ENCODE data around the gene MYO18B. TPM values are rescaled to one million over a fixed set of nuclear protein-coding genes. Genes with fewer than 3 reads are reported as not detected.
"Not testable (repeated sequence)": the region's sequence is repeated elsewhere in the genome, so short reads cannot be mapped to it uniquely, and the experiment has no call there.

Gene MYO18B, protein sequence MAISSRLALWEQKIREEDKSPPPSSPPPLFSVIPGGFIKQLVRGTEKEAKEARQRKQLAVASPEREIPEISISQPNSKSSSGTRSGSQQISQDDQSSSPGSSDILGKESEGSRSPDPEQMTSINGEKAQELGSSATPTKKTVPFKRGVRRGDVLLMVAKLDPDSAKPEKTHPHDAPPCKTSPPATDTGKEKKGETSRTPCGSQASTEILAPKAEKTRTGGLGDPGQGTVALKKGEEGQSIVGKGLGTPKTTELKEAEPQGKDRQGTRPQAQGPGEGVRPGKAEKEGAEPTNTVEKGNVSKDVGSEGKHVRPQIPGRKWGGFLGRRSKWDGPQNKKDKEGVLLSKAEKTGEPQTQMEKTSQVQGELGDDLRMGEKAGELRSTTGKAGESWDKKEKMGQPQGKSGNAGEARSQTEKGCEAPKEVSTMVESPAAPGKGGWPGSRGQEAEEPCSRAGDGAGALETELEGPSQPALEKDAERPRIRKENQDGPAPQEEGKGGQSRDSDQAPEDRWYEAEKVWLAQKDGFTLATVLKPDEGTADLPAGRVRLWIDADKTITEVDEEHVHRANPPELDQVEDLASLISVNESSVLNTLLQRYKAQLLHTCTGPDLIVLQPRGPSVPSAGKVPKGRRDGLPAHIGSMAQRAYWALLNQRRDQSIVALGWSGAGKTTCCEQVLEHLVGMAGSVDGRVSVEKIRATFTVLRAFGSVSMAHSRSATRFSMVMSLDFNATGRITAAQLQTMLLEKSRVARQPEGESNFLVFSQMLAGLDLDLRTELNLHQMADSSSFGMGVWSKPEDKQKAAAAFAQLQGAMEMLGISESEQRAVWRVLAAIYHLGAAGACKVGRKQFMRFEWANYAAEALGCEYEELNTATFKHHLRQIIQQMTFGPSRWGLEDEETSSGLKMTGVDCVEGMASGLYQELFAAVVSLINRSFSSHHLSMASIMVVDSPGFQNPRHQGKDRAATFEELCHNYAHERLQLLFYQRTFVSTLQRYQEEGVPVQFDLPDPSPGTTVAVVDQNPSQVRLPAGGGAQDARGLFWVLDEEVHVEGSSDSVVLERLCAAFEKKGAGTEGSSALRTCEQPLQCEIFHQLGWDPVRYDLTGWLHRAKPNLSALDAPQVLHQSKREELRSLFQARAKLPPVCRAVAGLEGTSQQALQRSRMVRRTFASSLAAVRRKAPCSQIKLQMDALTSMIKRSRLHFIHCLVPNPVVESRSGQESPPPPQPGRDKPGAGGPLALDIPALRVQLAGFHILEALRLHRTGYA (N-terminal part only)
- total RNA-seq = 184 TPM

DNA sequence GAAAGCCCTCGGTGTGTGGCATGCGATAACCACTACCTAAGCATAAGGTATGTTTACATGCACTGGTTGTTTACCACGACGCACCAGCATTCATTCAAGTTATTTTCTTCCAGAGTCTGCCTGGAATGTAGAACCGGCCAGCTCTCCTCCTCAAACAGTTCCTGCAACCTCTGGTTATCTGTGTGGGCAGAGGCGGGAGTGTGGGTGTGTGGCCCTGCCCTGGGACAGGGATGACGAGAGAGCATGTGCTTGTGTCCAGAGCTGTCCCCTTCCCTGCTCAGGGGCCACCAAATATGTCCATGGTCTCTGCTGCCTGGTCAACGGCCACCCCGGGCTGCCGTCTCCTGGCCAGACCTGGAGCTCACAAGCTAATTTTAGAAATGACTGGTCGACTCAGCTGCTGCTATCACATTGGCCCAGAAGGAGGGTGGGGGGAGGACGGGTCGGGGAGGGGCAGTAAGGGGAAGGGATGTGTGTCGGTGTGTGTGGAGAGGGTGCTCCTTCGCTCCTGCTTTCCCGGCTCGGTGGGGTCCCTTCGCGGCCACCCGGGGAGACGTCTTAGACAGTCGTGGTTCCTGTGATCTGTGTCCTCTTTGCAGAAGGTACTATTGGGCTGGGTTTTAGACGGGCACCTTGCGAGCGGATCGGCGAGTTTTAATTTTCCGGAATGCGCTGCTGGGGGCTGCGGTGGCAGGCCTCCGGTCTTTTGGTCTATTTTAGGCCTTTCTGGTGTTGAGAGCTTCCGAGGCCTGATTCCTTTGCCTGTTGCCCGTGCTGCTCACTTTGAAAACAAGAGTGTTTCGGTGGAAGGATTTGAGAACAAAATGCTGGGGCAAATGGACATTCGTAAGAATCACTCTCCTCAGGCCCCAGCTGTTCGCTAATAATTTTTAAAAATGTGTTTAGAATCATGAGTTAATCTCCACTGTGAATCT is at the start of gene MYO18B:
TSS of gene MYO18B (plus strand) at position 497 of the 935 bp plus-strand sequence. CDS start 18,905 bp downstream, outside the sequence.
- peak; percentile 82 for DNase-seq

- peak; percentile 82 for DNase-seq
Observed at GRCh38 chr22:25692397-25693267, 49.4 kb upstream of the MYO18B start.

DNA sequence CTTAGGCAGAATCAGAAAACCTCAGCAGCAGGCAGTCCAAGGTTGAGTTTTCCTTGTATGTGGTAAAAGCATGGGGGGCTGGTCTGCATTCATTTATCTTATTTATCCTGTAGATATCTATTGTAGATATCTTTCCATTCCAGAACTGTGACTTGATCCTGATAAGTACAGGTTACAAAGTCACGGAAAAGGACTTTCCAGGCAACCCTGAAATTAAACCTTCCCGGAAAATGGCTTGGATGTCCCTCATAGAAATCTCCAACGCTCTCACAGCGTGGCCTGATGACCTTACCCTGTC is 48.8 kb upstream of the MYO18B start:
- no peak for DNase-seq

GRCh38 chr22:25694196-25694907 is 47.6 kb upstream of the MYO18B start:
- DNase-seq = no peak

DNA sequence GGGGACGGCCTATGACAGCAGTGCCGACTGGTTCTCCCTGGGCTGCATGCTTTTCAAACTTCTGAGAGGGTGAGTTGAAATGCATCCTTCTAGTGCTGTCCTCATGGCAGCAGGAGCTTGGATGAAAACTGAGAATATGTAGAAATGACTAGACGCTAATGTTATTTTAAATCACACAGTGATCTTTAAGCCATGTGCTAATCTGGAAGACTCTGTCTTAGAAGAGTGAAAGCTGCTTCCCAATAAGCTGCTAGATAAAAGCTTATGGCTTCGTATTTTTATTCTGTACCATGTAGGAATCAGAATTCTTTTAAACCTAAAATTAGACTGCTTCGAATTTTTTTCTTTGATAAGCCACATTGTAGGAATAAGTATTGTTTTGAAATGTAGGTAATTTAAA is 46.8 kb upstream of the MYO18B start:
- DNase-seq = no peak

- no peak for DNase-seq
Observed at GRCh38 chr22:25696763-25697162, 45.2 kb upstream of the MYO18B start.

DNA sequence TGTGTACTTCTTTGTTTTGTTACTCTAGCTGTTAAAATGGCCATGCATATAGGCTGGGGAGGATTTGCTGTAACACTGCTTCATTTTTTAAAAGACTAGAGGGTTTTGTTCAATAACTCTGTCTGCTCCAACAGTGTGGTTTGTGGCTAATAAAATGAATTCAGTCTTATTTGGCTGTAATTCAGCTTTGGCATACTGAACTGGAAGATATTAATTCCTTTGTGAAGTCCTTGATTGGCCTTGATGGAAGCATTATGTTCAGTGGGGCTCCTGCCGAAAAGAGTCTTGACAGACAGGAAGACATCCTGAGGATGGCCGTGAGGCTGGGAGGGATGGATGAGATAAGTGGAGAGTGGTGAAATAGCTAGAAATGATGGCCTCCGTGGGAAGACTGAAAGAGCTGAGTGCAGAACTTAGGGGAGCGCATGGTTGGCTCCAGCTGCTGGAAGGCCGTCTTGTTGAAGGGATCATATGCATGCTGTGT is 44.8 kb upstream of the MYO18B start:
- DNase-seq = peak; percentile 59

GRCh38 chr22:25697978-25698377 is 44.0 kb upstream of the MYO18B start:
- no peak for DNase-seq

DNA sequence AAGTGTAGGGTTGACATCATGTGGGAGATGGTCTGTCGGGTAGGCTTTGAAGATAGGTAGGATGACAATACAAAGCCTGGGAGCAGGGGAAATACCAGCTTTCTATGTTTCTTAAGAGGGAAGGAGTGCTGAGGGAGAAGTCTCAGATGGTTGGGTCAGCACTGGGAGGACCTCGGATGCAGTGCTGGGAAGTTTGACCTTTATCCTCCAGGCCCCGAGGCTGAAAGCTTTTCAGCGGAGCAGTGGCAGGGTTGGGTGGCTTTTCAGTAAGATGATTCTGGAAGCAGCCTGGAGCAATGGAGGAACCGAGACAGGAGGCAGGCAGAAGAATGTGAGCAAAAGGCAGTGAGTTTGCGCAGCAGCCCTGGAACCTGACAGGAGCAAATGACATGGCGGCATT is 43.5 kb upstream of the MYO18B start:
- no peak for DNase-seq

GRCh38 chr22:25698978-25699377 is 43.0 kb upstream of the MYO18B start:
- peak; percentile 52 for DNase-seq

DNA sequence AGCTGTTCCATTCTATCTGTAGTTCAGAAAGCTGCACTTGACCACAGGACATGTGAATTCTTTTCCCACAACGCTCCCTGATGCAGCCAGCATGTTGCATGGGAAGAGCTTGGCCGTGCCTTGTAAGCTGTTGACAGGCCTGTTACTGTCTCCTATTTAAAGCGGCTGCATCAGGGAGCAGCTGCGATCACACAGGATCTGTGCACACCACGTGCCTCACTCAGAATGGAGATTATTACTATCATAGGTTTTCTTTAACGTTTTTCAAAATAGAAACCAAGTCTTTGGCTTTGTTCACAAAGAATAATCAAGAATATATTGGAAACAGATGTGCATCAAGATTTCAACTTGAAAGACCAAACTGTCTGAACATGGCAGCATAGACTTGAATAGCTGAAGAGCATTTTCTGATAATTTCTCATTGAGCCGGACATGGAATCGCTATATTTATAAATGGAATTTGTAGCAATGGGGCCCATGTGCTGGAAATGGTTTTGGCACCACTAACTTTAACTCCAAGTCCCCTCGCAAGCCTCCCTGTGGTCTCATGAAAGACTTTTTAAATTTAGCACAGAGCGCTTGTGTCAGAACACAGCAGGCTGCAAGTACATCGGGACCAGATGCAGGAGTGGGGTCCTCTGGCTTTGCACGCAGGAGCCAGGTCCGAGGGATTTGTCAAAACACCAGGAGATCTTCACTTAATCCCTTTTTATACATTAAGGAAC is 40.8 kb upstream of the MYO18B start:
- peak; percentile 97 for DNase-seq

DNA sequence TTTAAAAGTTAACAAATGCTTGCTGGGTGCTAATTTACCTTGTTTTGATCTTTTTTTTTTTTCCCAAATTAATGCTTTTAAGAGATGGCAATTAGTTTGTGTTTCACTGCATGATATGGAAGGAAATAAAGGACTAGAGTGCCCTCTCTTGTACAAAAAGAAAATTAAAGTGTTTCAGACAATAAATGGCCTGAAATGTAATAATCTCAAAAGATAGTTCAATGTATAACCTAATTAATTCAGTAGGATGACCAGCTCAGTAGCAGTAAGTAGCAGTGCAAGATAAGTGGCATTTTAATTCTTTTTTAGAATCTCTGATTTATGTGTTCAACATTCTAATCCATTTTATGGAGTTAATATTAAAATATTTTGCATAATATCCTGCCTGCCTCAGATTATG is 39.9 kb upstream of the MYO18B start:
- DNase-seq = peak; percentile 72

GRCh38 chr22:25702571-25703167 is 39.3 kb upstream of the MYO18B start:
- DNase-seq = no peak

DNA sequence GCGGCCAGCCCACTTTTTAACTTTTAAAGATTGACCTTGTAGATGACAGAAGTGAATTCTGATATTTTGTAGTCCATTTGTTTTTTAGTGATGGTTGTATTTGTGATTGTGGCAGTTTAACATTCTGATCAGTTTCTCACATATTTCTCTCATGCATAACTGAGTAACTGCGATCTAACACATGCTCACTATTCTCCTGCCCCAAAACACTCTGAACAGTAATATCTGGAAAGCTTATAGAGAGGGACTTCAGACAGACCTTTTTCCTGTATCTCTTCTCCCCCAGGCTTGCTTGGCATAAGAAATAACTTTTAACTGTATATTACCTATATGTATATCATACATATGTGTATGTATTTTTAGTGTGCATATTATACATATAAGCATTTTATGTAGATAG is 37.3 kb upstream of the MYO18B start:
- no peak for DNase-seq

GRCh38 chr22:25706197-25706596 is 35.8 kb upstream of the MYO18B start:
- no peak for DNase-seq

DNA sequence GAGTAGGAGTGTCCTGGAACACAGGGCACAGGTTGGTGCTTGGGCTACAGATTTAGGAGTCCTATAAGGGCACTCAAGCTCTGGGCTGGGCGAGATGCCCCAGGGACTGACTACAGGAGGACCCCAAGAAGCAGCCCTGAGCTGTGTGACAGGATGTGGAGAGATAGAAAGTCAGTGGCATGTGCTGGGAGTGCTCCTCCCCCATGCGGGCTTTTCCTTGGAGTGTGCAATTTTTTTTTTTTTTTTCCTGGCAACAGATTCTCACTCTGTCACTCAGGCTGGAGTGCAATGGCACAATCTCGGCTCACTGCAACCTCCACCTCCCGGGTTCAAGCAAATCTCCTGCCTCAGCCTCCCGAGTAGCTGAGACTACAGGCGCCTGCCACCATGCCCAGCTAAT is 33.6 kb upstream of the MYO18B start:
- DNase-seq = not testable (repeated sequence)

DNA sequence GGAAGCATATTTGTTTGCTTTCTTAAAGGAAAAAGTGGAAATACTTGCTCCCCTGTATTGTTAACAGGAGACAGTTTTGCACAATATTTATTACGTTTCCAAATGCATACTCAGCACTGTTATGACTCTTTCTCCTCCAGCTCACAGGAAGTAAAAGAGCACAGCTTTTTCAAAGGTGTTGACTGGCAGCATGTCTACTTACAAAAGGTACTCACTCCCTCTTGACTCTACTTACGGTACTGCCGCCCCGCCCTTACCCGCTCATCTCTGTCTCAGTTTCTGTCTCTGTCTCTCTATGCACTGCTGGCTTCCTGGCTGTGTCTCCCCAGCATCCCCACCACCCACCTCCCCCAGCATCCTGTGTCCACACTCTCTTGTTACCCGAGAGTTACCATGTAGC is 32.2 kb upstream of the MYO18B start:
- no peak for DNase-seq

GRCh38 chr22:25710501-25710900 is 31.5 kb upstream of the MYO18B start:
- no peak for DNase-seq

- DNase-seq = no peak
Observed at GRCh38 chr22:25711491-25711890, 30.5 kb upstream of the MYO18B start.

All from tongue (tissue), 2 donors.